ENCODE data around the gene ANAPC13. TPM values are rescaled to one million over a fixed set of nuclear protein-coding genes. Genes with fewer than 3 reads are reported as not detected.

ANAPC13 gene
- total RNA-seq, 3 donors from 2014 or later, result 44.1 to 47.6 (median 47.1) TPM

Other genes starting within 250 kb of the ANAPC13 start
- gene RYK, start 235.1 kb downstream of the ANAPC13 start, total RNA-seq, result 10 to 100 TPM; 29.8 to 38.8 (median 38.1) TPM
- gene AMOTL2, start 111.5 kb downstream of the ANAPC13 start, total RNA-seq, result under 1 TPM; 0.16 to 0.87 (median 0.20) TPM
- gene CEP63, start 72 bp upstream of the ANAPC13 start, total RNA-seq, result 10 to 100 TPM; 15.6 to 18.3 (median 17.6) TPM
- gene KY, start 165.0 kb upstream of the ANAPC13 start, total RNA-seq, result not detected